HG03095 (cell line): ENCODE results near the gene TEX22.

ENCODE experiments used
- ATAC-seq: cut with Tn5 transposase; IDR thresholded peaks from one replicate; pipeline ENCODE4 v1.9.1; 2021; ENCODE audit warnings: moderate library complexity; ENCODE audit not compliant: unreplicated experiment

Gene TEX22

GRCh38 chr14:105384041-105384557 is 14.2 kb upstream of the TEX22 start:
- ATAC-seq = no peak

- no peak for ATAC-seq
These were observed 13.6 kb upstream of the TEX22 start for GRCh38 chr14:105384605-105385321.

GRCh38 chr14:105385322-105385637 is 13.1 kb upstream of the TEX22 start:
- ATAC-seq = no peak

GRCh38 chr14:105385698-105386365 is 12.5 kb upstream of the TEX22 start:
- ATAC-seq = no peak

- no peak for ATAC-seq
These were observed 11.5 kb upstream of the TEX22 start for GRCh38 chr14:105386581-105387529.

- no peak for ATAC-seq
These were observed 10.8 kb upstream of the TEX22 start for GRCh38 chr14:105387530-105387922.

GRCh38 chr14:105388110-105388951 is 10.0 kb upstream of the TEX22 start:
- ATAC-seq = no peak

- no peak for ATAC-seq
These were observed 9.4 kb upstream of the TEX22 start for GRCh38 chr14:105388976-105389375.

GRCh38 chr14:105389534-105389933 is 8.8 kb upstream of the TEX22 start:
- no peak for ATAC-seq

- ATAC-seq = no peak
These were observed 8.1 kb upstream of the TEX22 start for GRCh38 chr14:105389976-105390848.

GRCh38 chr14:105390849-105391500 is 7.4 kb upstream of the TEX22 start:
- no peak for ATAC-seq

GRCh38 chr14:105391541-105391940 is 6.8 kb upstream of the TEX22 start:
- ATAC-seq = no peak

- no peak for ATAC-seq
These were observed 5.9 kb upstream of the TEX22 start for GRCh38 chr14:105392131-105393090.

GRCh38 chr14:105393151-105393550 is 5.2 kb upstream of the TEX22 start:
- ATAC-seq = no peak

- ATAC-seq = no peak
These were observed 3.4 kb upstream of the TEX22 start for GRCh38 chr14:105394714-105395537.

GRCh38 chr14:105395538-105395854 is 2.8 kb upstream of the TEX22 start:
- no peak for ATAC-seq

- no peak for ATAC-seq
These were observed 897 bp upstream of the TEX22 start for GRCh38 chr14:105397350-105397931.
